ENCODE data around the gene ANO10. TPM values are rescaled to one million over a fixed set of nuclear protein-coding genes. Genes with fewer than 3 reads are reported as not detected.

The ANO10 gene
- total and polyA plus RNA-seq, 2 donors (not counting 1 experiment from before 2014, with no cell fraction given), result 1.9 to 10.6 TPM

GRCh38 chr3:43624619-43625305 is 3.0 kb upstream of the ANO10 start:
- Mint-ChIP-seq H3K9me3 (ENCODE audit: insufficient read depth) (peaks cover 2% of the 10 kb centered on the region), H3K27ac (no peak overlapping the region), H3K27me3 (peaks cover 12% of the 10 kb centered on the region), H3K4me1 (peaks cover 12% of the 10 kb centered on the region), H3K4me3 (no peak overlapping the region)
- no peak for TF ChIP-seq CTCF (IDR thresholded peaks at IDR 0.05)
- TF ChIP-seq EZH2 (IDR thresholded peaks at IDR 0.05; ENCODE audit: borderline replicate concordance, insufficient read depth, low read depth, low read length, poor library complexity, severe bottlenecking), result no peak
- H2AFZ ChIP-seq (ENCODE audit: insufficient read depth, low read depth, low read length, poor library complexity, severe bottlenecking), result no peak overlapping the region
- no peak overlapping the region for H3K27ac ChIP-seq (ENCODE audit: low read length in 2 of 2)
- no peaks in the 10 kb centered on the region for H3K79me2 ChIP-seq (ENCODE audit: control insufficient read depth, insufficient read depth, low read length)
- no peak overlapping the region for H3K9ac ChIP-seq (ENCODE audit: low read length)
- peaks cover 0 to 1% (median 0%) of the 10 kb centered on the region in 3 donors for H3K9me3 ChIP-seq (ENCODE audit: control extremely low read depth in 1 of 3, control insufficient read depth in 2 of 3, insufficient read depth in 1 of 3, low read length in 2 of 3)
- DNase-seq (no peak), ATAC-seq (ENCODE audit: low read depth) (no peak)
- H3K4me2 ChIP-seq (replicated peaks; ENCODE audit: low read depth, low read length, poor library complexity, severe bottlenecking), result no peak overlapping the region
- H3K4me1 ChIP-seq (ENCODE audit: control insufficient read depth in 2 of 2, insufficient read depth in 2 of 2, low read length in 2 of 2), result peaks cover 9 to 11% of the 10 kb centered on the region in 2 donors
- no peaks in the 10 kb centered on the region for H3K27me3 ChIP-seq (replicated peaks in 1 of 4; ENCODE audit: control extremely low read depth in 1 of 4, control insufficient read depth in 3 of 4, insufficient read depth in 4 of 4, low read length in 3 of 4)
- no peaks in the 10 kb centered on the region for H4K20me1 ChIP-seq (ENCODE audit: control insufficient read depth, insufficient read depth, low read length, poor library complexity, severe bottlenecking)
- CTCF ChIA-PET, result no interaction called here
- no CpG with 5 or more reads among the region's 6 CpGs for WGBS (ENCODE audit: insufficient coverage)
- POLR2A ChIA-PET, result no interaction called here
- intact Hi-C loops (cut with micrococcal nuclease), result loop anchor here (5.0 to 10.0 kb wide), 6 partner anchors 268 to 1353 kb away; partner anchors contain the start of genes EXOSC7, KIAA1143, KIF15 and POMGNT2
- H3K4me3 ChIP-seq (ENCODE audit: control extremely low read depth in 1 of 5, extremely low read depth in 1 of 5, insufficient read depth in 1 of 5, low read depth in 2 of 5, low read length in 4 of 5), result no peak overlapping the region
- no peaks in the 10 kb centered on the region for H3K36me3 ChIP-seq (replicated peaks in 1 of 2; ENCODE audit: control extremely low read depth in 1 of 2, control insufficient read depth in 1 of 2, extremely low read depth in 1 of 2, insufficient read depth in 2 of 2, low read length in 1 of 2)

Data from B cell (primary cell).